Neural cell (in vitro differentiated cells): Measurements from ENCODE around the gene LAIR2.

Source experiments
- EZH2 ChIP-seq: fragments of 200-600, 300-800 bp; shearing (Covaris generic), sonication (generic); IDR thresholded peaks from 2 replicates; pipeline ENCODE4 v1.6.1; 2014; ENCODE audit warnings: antibody characterized with exemption, low read length, borderline replicate concordance, mild to moderate bottlenecking; ENCODE audit not compliant: insufficient read depth, poor library complexity, severe bottlenecking
- MXI1 ChIP-seq: fragments of 450-650 bp; conservative IDR thresholded peaks from 2 replicates; pipeline ENCODE4 v1.6.1; 2014; ENCODE audit warnings: antibody characterized with exemption, mild to moderate bottlenecking; ENCODE audit not compliant: poor library complexity, severe bottlenecking
- POLR2AphosphoS5 ChIP-seq: IDR thresholded peaks from 2 replicates; pipeline ENCODE4 v1.6.1; 2012
- RAD21 ChIP-seq: fragments of 450-650 bp; conservative IDR thresholded peaks from 2 replicates; pipeline ENCODE4 v1.6.1; 2014; ENCODE audit warnings: antibody characterized with exemption, mild to moderate bottlenecking, moderate library complexity
- SMC3 ChIP-seq: fragments of 450-650 bp; conservative IDR thresholded peaks from 2 replicates; pipeline ENCODE4 v1.6.1; 2014; ENCODE audit warnings: antibody characterized with exemption, mild to moderate bottlenecking, moderate library complexity; ENCODE audit not compliant: poor library complexity
- TAF1 ChIP-seq: IDR thresholded peaks from 2 replicates; pipeline ENCODE4 v1.6.1; 2012; ENCODE audit warnings: low read depth
- TF ChIP-seq, protein P1 (sequence below): fragments of 450-650 bp; IDR thresholded peaks from 2 replicates; pipeline ENCODE4 v1.5.1; 2014; ENCODE audit warnings: antibody characterized with exemption, mild to moderate bottlenecking, moderate library complexity; ENCODE audit not compliant: poor library complexity, severe bottlenecking
- TF ChIP-seq, protein P2 (sequence below): IDR thresholded peaks from 2 replicates; pipeline ENCODE4 v1.6.1; 2012; ENCODE audit warnings: borderline replicate concordance

DNA sequence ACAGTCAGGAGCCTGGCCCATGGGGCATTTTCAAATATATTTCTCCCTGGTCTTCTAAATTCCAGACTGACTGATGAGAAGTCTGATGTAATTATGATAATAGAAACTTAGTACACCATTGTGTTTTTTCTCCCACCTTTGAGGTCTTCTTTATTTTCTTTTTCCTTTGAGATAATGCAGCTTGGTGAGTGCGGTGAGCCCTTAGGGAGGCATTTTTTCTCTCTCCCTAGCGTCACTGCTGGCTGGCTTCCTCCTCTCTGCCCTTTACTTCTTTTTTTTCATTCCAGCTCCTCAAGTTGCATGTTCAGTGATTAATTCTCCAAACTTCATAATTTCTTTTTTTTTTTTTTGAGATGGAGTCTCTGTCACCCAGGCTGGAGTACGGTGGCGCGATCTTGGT, 16.8 kb upstream of the LAIR2 start:
- TF ChIP-seq, protein P1, sequence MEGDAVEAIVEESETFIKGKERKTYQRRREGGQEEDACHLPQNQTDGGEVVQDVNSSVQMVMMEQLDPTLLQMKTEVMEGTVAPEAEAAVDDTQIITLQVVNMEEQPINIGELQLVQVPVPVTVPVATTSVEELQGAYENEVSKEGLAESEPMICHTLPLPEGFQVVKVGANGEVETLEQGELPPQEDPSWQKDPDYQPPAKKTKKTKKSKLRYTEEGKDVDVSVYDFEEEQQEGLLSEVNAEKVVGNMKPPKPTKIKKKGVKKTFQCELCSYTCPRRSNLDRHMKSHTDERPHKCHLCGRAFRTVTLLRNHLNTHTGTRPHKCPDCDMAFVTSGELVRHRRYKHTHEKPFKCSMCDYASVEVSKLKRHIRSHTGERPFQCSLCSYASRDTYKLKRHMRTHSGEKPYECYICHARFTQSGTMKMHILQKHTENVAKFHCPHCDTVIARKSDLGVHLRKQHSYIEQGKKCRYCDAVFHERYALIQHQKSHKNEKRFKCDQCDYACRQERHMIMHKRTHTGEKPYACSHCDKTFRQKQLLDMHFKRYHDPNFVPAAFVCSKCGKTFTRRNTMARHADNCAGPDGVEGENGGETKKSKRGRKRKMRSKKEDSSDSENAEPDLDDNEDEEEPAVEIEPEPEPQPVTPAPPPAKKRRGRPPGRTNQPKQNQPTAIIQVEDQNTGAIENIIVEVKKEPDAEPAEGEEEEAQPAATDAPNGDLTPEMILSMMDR: no peak
- TF ChIP-seq MXI1 (no peak), EZH2 (no peak), TAF1 (no peak), POLR2AphosphoS5 (no peak), SMC3 (no peak), RAD21 (no peak)
- TF ChIP-seq, protein P2, sequence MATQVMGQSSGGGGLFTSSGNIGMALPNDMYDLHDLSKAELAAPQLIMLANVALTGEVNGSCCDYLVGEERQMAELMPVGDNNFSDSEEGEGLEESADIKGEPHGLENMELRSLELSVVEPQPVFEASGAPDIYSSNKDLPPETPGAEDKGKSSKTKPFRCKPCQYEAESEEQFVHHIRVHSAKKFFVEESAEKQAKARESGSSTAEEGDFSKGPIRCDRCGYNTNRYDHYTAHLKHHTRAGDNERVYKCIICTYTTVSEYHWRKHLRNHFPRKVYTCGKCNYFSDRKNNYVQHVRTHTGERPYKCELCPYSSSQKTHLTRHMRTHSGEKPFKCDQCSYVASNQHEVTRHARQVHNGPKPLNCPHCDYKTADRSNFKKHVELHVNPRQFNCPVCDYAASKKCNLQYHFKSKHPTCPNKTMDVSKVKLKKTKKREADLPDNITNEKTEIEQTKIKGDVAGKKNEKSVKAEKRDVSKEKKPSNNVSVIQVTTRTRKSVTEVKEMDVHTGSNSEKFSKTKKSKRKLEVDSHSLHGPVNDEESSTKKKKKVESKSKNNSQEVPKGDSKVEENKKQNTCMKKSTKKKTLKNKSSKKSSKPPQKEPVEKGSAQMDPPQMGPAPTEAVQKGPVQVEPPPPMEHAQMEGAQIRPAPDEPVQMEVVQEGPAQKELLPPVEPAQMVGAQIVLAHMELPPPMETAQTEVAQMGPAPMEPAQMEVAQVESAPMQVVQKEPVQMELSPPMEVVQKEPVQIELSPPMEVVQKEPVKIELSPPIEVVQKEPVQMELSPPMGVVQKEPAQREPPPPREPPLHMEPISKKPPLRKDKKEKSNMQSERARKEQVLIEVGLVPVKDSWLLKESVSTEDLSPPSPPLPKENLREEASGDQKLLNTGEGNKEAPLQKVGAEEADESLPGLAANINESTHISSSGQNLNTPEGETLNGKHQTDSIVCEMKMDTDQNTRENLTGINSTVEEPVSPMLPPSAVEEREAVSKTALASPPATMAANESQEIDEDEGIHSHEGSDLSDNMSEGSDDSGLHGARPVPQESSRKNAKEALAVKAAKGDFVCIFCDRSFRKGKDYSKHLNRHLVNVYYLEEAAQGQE: no peak
